ENCODE measurements around the gene ST3GAL5.

ST3GAL5 gene

GRCh38 chr2:85790032-85790431, 98.8 kb downstream of the ST3GAL5 start:
- DNase-seq (ENCODE audit: low read depth in 2 of 2) = no peak

- no peak for DNase-seq (ENCODE audit: low read depth in 2 of 2)
These were observed 99.5 kb downstream of the ST3GAL5 start for GRCh38 chr2:85789271-85789670.

DNA sequence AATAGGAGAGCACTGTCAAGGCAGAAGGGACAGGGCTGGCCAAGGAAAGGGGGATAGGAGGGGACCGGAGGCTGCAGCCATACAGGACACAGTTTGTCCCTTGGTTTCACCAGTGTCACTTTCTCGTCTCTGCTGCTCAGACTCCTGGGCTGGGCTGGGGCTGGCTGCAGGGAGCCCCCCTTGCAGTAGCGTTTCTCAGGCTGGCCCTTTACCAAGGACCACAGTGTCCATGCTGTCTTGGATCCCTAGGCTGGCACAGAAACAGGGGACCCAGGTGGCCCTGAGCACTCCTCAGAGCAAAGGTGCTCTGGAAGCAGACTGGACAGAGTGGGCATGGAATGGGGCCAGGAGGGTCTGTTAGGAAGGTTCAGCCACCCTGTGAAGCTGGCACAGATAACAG, 100.2 kb downstream of the ST3GAL5 start:
- DNase-seq (ENCODE audit: low read depth in 2 of 2) = no peak

GRCh38 chr2:85787981-85788340, 100.8 kb downstream of the ST3GAL5 start:
- DNase-seq (ENCODE audit: low read depth in 2 of 2) = no peak

DNA sequence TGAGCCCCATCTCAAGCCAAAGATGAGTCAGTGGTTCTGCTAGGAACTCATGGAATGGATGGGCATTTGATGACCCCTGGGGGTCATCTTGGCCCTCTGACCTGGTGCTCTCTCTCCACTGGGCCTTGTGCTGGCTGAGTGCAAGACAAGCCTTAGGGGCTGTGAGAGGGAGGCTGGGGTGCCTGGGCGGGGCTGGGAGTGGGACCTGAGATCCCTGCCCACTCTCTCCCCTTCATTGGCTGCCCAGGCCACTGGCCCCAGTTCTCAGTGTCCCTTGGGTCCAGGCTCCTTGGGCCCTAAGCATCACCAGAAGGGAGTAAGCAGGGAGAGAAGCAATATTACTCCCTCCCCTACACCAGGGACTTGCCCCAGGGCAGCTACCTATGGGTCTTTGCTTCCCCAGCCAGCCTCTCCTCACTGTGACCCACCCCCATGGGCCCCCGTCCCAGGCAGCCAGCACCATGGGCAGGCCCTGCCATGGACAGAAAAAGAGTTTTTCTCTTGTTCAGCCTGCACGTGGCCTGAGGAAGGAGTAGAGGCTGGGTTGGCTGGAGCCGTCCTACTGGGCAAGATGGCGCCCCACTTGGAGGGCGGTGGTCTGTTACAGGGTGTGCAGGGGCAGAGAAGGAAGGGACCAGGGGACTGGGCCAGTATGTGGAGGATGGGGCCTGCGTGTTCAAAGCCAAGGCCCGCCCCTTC, 101.4 kb downstream of the ST3GAL5 start:
- DNase-seq (ENCODE audit: low read depth in 2 of 2) = no peak
